Measurements from ENCODE around the gene NNAT. TPM values are rescaled to one million over a fixed set of nuclear protein-coding genes. Genes with fewer than 3 reads are reported as not detected.
"Not testable (repeated sequence)": the region's sequence is repeated elsewhere in the genome, so short reads cannot be mapped to it uniquely, and the experiment has no call there.

NNAT gene
- total RNA-seq: 367 TPM

- DNase-seq (ENCODE audit: low spot score in 2 of 2): no peak
These were observed at the start of gene NNAT for GRCh38 chr20:37521061-37521771. NNAT (plus strand) TSS chr20:37521250; CDS start chr20:37521332, 82 bp downstream.

GRCh38 chr20:37471741-37472235 is 49.3 kb upstream of the NNAT start:
- DNase-seq (ENCODE audit: low spot score in 2 of 2): no peak

More at GRCh38 chr20:37521061-37521771, at the start of gene NNAT:
- FAIRE-seq: no peak

GRCh38 chr20:37472435-37472834 is 48.6 kb upstream of the NNAT start:
- not testable (repeated sequence) for DNase-seq (ENCODE audit: low spot score in 2 of 2); FAIRE-seq

More at GRCh38 chr20:37471741-37472235, 49.3 kb upstream of the NNAT start:
- FAIRE-seq: no peak

- FAIRE-seq: no peak
- DNase-seq (ENCODE audit: low spot score in 2 of 2): no peak
These were observed 47.6 kb upstream of the NNAT start for GRCh38 chr20:37473249-37474000.

GRCh38 chr20:37474386-37474785 is 46.7 kb upstream of the NNAT start:
- DNase-seq (ENCODE audit: low spot score in 2 of 2) (no peak), FAIRE-seq (no peak)

GRCh38 chr20:37475252-37475651 is 45.8 kb upstream of the NNAT start:
- peak in 1 of 2 donors; percentile 49 for DNase-seq (ENCODE audit: low spot score in 2 of 2)
- FAIRE-seq: no peak

GRCh38 chr20:37477041-37477440 is 44.0 kb upstream of the NNAT start:
- FAIRE-seq (no peak), DNase-seq (ENCODE audit: low spot score in 2 of 2) (no peak)

GRCh38 chr20:37479266-37479665 is 41.8 kb upstream of the NNAT start:
- FAIRE-seq (no peak), DNase-seq (ENCODE audit: low spot score in 2 of 2) (no peak)

- DNase-seq (ENCODE audit: low spot score in 2 of 2) (no peak), FAIRE-seq (no peak)
These were observed 40.9 kb upstream of the NNAT start for GRCh38 chr20:37479925-37480691.

GRCh38 chr20:37480919-37481318 is 40.1 kb upstream of the NNAT start:
- peak in 1 of 2 donors; percentile 18 for DNase-seq (ENCODE audit: low spot score in 2 of 2)
- no peak for FAIRE-seq

GRCh38 chr20:37481610-37482009 is 39.4 kb upstream of the NNAT start:
- FAIRE-seq: no peak

GRCh38 chr20:37484331-37484730 is 36.7 kb upstream of the NNAT start:
- FAIRE-seq (no peak), DNase-seq (ENCODE audit: low spot score in 2 of 2) (no peak)

More at GRCh38 chr20:37481610-37482009, 39.4 kb upstream of the NNAT start:
- no peak for DNase-seq (ENCODE audit: low spot score in 2 of 2)

GRCh38 chr20:37486209-37486608 is 34.8 kb upstream of the NNAT start:
- DNase-seq (ENCODE audit: low spot score in 2 of 2); FAIRE-seq: not testable (repeated sequence)

GRCh38 chr20:37490663-37491350 is 30.2 kb upstream of the NNAT start:
- FAIRE-seq: no peak
- DNase-seq (ENCODE audit: low spot score in 2 of 2): no peak

GRCh38 chr20:37492096-37492625 is 28.9 kb upstream of the NNAT start:
- DNase-seq (ENCODE audit: low spot score in 2 of 2) (no peak), FAIRE-seq (no peak)

- DNase-seq (ENCODE audit: low spot score in 2 of 2): no peak
- no peak for FAIRE-seq
These were observed 28.1 kb upstream of the NNAT start for GRCh38 chr20:37492945-37493344.

GRCh38 chr20:37494301-37494700 is 26.7 kb upstream of the NNAT start:
- DNase-seq (ENCODE audit: low spot score in 2 of 2): no peak
- FAIRE-seq: no peak

- no peak for FAIRE-seq
- DNase-seq (ENCODE audit: low spot score in 2 of 2): no peak
These were observed 26.3 kb upstream of the NNAT start for GRCh38 chr20:37494796-37495195.

- FAIRE-seq (no peak), DNase-seq (ENCODE audit: low spot score in 2 of 2) (no peak)
These were observed 22.9 kb upstream of the NNAT start for GRCh38 chr20:37498066-37498665.

Data from frontal cortex (tissue), 4 donors.